Endothelial cell of umbilical vein (primary cell): ENCODE measurements around the gene CDK11B. TPM values are rescaled to one million over a fixed set of nuclear protein-coding genes. Genes with fewer than 3 reads are reported as not detected.

Experiments used
- BruUV-seq: library from RNA; stranded (reverse); fragments of 400-500 nt; replicated peaks from 2 replicates; lab custom pipeline; 2021; lab: Mats Ljungman, UMichigan
- CTCF ChIA-PET: fragments of 300-600, 350-600 bp; sonication (Branson Sonifier 250); formaldehyde crosslinking; loops from one replicate; lab custom pipeline; 2021; ENCODE audit warnings: antibody characterized with exemption, inconsistent platforms; lab: Charles Lee
- POLR2A ChIA-PET: fragments of 300-600, 350-600 bp; sonication (Branson Sonifier 250); formaldehyde crosslinking; loops from one replicate; lab custom pipeline; 2021; ENCODE audit warnings: antibody characterized with exemption, inconsistent platforms; lab: Charles Lee
- DNase-seq: peaks from one replicate; pipeline ENCODE4 v3.0.0-alpha.2; 2011; ENCODE audit warnings: low read depth, low spot score
- FAIRE-seq: peaks from 2 replicates; lab custom pipeline; 2011; peaks lifted over from hg19 to GRCh38; lab: Jason Lieb, UNC
- H2AFZ ChIP-seq: 2 replicates; pipeline ENCODE4 v1.6.0; 2012; ENCODE audit warnings: low read depth, low read length, control low read depth, inconsistent platforms
- H3K27ac ChIP-seq: 2 replicates; pipeline ENCODE4 v1.5.1; 2011; ENCODE audit warnings: low read depth, mild to moderate bottlenecking, control low read depth, low read length, moderate library complexity; ENCODE audit not compliant: insufficient read depth
- H3K27me3 ChIP-seq, 2 experiments: 2 replicates each; pipeline versions ENCODE4 v1.6.0 to v1.6.1; 2011; ENCODE audit warnings: low read length in 2 of 2, mixed read lengths in 1 of 2; ENCODE audit not compliant: control insufficient read depth in 2 of 2, insufficient read depth in 2 of 2
- H3K36me3 ChIP-seq, 2 experiments: 2 replicates in 1 of 2; 3 replicates in 1 of 2; pipeline ENCODE4 v1.5.1; 2011; ENCODE audit warnings: low read length in 2 of 2, mild to moderate bottlenecking in 1 of 2, moderate library complexity in 1 of 2; ENCODE audit not compliant: control insufficient read depth in 2 of 2, insufficient read depth in 2 of 2; ENCODE audit errors: extremely low read depth in 1 of 2
- H3K4me1 ChIP-seq: 3 replicates; pipeline ENCODE4 v1.5.1; 2011; ENCODE audit warnings: mild to moderate bottlenecking, low read length; ENCODE audit not compliant: control insufficient read depth, insufficient read depth; ENCODE audit errors: extremely low read depth
- H3K4me2 ChIP-seq: 2 replicates; pipeline ENCODE4 v1.6.1; 2011; ENCODE audit warnings: low read length, control low read depth, mixed read lengths; ENCODE audit not compliant: insufficient read depth
- H3K4me3 ChIP-seq, 3 experiments: fragments of 200-600 bp in 1 of 3; sonication (generic), shearing (Covaris generic) in 1 of 3; replicated peaks in 1 of 3; 2 replicates each; pipeline ENCODE4 v1.5.1; 2011 to 2016; ENCODE audit warnings: control low read depth in 3 of 3, low read length in 3 of 3, mild to moderate bottlenecking in 2 of 3, inconsistent platforms in 1 of 3, low read depth in 1 of 3, moderate library complexity in 1 of 3; ENCODE audit not compliant: insufficient read depth in 1 of 3
- H3K79me2 ChIP-seq: 2 replicates; pipeline ENCODE4 v1.6.0; 2012; ENCODE audit warnings: low read length, inconsistent platforms; ENCODE audit not compliant: control insufficient read depth, insufficient read depth
- H3K9ac ChIP-seq: replicated peaks from 2 replicates; pipeline ENCODE3; 2011; ENCODE audit warnings: low read length, control low read depth; ENCODE audit not compliant: insufficient read depth; ENCODE audit errors: extremely low read depth
- H3K9me1 ChIP-seq: replicated peaks from 3 replicates; pipeline ENCODE4 v1.6.0; 2011; ENCODE audit warnings: mild to moderate bottlenecking, low read length; ENCODE audit not compliant: control insufficient read depth, insufficient read depth; ENCODE audit errors: extremely low read depth
- H3K9me3 ChIP-seq: replicated peaks from 2 replicates; pipeline ENCODE4 v1.5.1; 2012; ENCODE audit warnings: low read length, inconsistent platforms; ENCODE audit not compliant: control insufficient read depth, insufficient read depth
- H4K20me1 ChIP-seq: replicated peaks from 2 replicates; pipeline ENCODE3; 2011; ENCODE audit warnings: mild to moderate bottlenecking, low read length; ENCODE audit not compliant: control insufficient read depth, insufficient read depth; ENCODE audit errors: extremely low read depth
- EZH2 ChIP-seq: IDR thresholded peaks from 2 replicates; pipeline ENCODE4 v1.6.1; 2012; ENCODE audit warnings: borderline replicate concordance, low read depth, mild to moderate bottlenecking, moderate library complexity, low read length, inconsistent platforms; ENCODE audit not compliant: severe bottlenecking
- FOS ChIP-seq: IDR thresholded peaks from 2 replicates; pipeline ENCODE4 v1.6.1; 2011; ENCODE audit warnings: mild to moderate bottlenecking, low read length, moderate library complexity, borderline replicate concordance; ENCODE audit not compliant: insufficient read depth
- GATA2 ChIP-seq: IDR thresholded peaks from 2 replicates; pipeline ENCODE4 v1.7.0; 2011; ENCODE audit warnings: low read depth, mild to moderate bottlenecking, moderate library complexity, mixed read lengths, low read length; ENCODE audit not compliant: insufficient read length, insufficient read depth
- JUN ChIP-seq: IDR thresholded peaks from 2 replicates; pipeline ENCODE4 v1.6.1; 2011; ENCODE audit warnings: borderline replicate concordance, low read depth; ENCODE audit not compliant: insufficient read length, insufficient read depth
- MYC ChIP-seq: IDR thresholded peaks from one replicate; pipeline ENCODE4 v1.6.1; 2011; ENCODE audit warnings: mild to moderate bottlenecking, low read depth, low read length
- POLR2A ChIP-seq: IDR thresholded peaks from 2 replicates; pipeline ENCODE4 v1.6.1; 2012; ENCODE audit warnings: low read depth, mild to moderate bottlenecking, control low read depth, low read length
- dilution Hi-C: fragments of 300-500 bp; cut with MboI; formaldehyde crosslinking; loops from one replicate; pipeline ENCODE4 v1.15.0; 2019; ENCODE audit warnings: low sequenced_read_pairs; ENCODE audit not compliant: extremely low pct_ligation_motif_present
- intact Hi-C: fragments of 100-400 bp; cut with micrococcal nuclease; formaldehyde crosslinking; loops from one replicate; pipeline ENCODE4 v1.10.0; 2022
- polyA plus RNA-seq, 4 experiments: library from polyadenylated mRNA; depleted of rRNA in 3 of 4; stranded (reverse) in 3 of 4; unstranded in 1 of 4; fragments of >200 nt; gene quantifications; 2 replicates each; pipeline versions ENCODE4 v1.2.1 to v1.2.3, GENCODE V29; 2011 to 2012; ENCODE audit warnings: missing spikeins in 1 of 4
- total RNA-seq: library from RNA; stranded (reverse); gene quantifications from 2 replicates; pipeline ENCODE4 v1.2.3, GENCODE V29; 2021
- TF ChIP-seq, protein P1 (sequence below), 2 donors: IDR thresholded peaks; 1 replicate in 1 of 2; 2 replicates in 1 of 2; pipeline ENCODE4 v1.5.1; 2011; ENCODE audit warnings: low read length in 2 of 2, mild to moderate bottlenecking in 2 of 2, moderate library complexity in 2 of 2, control low read depth in 1 of 2, inconsistent platforms in 1 of 2, low read depth in 1 of 2; ENCODE audit not compliant: insufficient read depth in 1 of 2; ENCODE audit errors: extremely low read depth in 1 of 2

The CDK11B gene
- total and polyA plus RNA-seq, 2 donors (not counting 3 experiments of a cell fraction or from before 2014, with no cell fraction given): 16.4 to 32.0 TPM

DNA sequence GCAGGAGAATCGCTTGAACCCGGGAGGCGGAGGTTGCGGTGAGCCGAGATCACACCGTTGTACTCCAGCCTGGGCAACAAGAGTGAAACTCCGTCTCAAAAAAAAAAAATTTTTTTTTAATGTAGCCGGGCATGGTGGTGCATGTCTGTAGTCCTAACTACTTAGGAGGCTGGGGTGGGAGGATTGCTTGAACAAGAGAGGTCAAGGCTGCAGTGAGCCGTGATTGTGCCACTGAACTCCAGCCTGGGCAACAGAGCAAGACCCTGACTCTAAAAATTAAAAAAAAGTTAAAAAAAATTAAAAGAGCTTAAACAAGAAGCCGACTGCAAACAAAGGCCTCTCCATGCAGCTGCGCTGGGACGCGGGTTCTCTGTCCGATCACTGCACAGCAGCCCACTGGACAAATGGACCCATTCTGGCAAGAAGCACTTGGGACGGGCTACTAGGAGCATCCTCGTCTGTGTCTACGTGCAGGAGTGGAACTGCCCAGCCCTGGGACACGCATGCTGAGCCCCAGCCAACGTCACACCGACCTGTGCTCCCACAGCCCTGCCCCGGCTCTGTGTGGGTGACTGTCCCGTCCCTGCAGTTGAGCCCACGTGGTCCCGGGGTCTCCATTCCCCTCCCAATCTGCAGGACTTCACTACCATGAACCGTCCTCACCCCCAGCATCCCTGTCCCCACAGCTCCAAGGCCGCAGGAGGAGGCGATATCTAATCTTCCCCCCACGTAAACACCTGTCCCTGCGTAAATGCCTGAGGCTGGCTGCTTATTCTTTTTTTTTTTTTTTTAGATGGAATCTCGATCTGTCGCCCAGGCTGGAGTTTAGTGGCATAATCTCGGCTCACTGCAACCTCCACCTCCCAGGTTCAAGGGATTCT lies 21.5 kb upstream of the CDK11B start:
- Histone ChIP-seq H3K79me2 (peaks cover 31% of the 10 kb centered on the region), H2AFZ (no peak overlapping the region), H3K27ac (no peak overlapping the region), H3K9me3 (no peaks in the 10 kb centered on the region), H3K36me3 (no peaks in the 10 kb centered on the region), H3K9ac (no peak overlapping the region), H4K20me1 (no peaks in the 10 kb centered on the region), H3K27me3 (no peaks in the 10 kb centered on the region), H3K4me2 (no peak overlapping the region), H3K4me1 (no peaks in the 10 kb centered on the region), H3K9me1 (no peaks in the 10 kb centered on the region), H3K4me3 (no peak overlapping the region)
- BruUV-seq: no TSS peak
- dilution Hi-C loops: no loop called here
- DNase-seq: no peak
- TF ChIP-seq FOS (no peak), EZH2 (no peak), GATA2 (no peak), MYC (no peak), POLR2A (no peak), JUN (no peak)
- TF ChIP-seq, protein P1, sequence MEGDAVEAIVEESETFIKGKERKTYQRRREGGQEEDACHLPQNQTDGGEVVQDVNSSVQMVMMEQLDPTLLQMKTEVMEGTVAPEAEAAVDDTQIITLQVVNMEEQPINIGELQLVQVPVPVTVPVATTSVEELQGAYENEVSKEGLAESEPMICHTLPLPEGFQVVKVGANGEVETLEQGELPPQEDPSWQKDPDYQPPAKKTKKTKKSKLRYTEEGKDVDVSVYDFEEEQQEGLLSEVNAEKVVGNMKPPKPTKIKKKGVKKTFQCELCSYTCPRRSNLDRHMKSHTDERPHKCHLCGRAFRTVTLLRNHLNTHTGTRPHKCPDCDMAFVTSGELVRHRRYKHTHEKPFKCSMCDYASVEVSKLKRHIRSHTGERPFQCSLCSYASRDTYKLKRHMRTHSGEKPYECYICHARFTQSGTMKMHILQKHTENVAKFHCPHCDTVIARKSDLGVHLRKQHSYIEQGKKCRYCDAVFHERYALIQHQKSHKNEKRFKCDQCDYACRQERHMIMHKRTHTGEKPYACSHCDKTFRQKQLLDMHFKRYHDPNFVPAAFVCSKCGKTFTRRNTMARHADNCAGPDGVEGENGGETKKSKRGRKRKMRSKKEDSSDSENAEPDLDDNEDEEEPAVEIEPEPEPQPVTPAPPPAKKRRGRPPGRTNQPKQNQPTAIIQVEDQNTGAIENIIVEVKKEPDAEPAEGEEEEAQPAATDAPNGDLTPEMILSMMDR (IDR thresholded peaks at IDR 0.05; ENCODE audit: extremely low read depth in 1 of 2, insufficient read depth in 1 of 2, low read depth in 1 of 2, low read length in 2 of 2): no peak
- ChIA-PET CTCF (interaction anchor here (2.4 kb wide), 1 partner anchor 14 kb away, joined by 8 read pairs; no protein-coding TSS in a partner anchor), POLR2A (no interaction called here)
- intact Hi-C loops: no loop called here
- FAIRE-seq: no peak
